ENCODE measurements around the gene CIB4.

Gene CIB4

DNA sequence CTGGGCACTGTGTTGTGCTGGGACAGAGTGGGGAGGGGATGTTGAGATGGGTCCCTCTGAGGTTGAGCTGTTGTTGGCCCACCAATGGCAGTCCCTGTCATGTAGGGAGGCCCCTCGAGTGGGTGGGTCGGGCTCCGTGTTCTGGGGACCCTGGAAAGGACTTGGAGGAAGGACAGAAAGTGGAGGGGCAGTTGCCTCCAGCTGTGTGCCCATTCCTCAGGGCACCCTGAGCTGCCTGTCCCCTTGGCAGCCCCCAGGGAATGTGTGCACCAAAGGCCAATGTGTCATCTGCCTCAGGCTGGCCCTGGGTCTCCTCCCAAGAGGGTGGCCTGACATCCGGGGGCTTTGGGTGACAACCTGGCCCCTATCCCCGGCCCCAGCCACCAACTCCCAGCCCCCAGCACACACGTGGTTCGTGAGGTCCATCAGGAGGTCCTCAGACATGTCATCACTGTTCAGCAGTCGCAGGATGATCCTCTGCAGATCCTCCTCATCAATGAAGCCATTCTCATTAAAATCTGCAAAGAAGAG, 57.7 kb downstream of the CIB4 start:
- H3K36me3 ChIP-seq = no peaks in the 10 kb centered on the region
- no peaks in the 10 kb centered on the region for H3K27me3 ChIP-seq
- no peak for TF ChIP-seq Cebpa-rat (IDR thresholded peaks at IDR 0.05)
- peak overlapping the region in 3 of 11 experiments; percentile 2 to 46 (median 45); a peak in 5 of 22 replicates for H3K27ac ChIP-seq
- peaks cover 0 to 2% (median 0%) of the 10 kb centered on the region in 11 experiments; a peak in 2 of 22 replicates for H3K9me3 ChIP-seq (replicated peaks in 1 of 11)
- H3K4me1 ChIP-seq = peaks cover 6 to 26% (median 19%) of the 10 kb centered on the region in 10 experiments; a peak in 18 of 20 replicates
- peak overlapping the region in 5 of 11 experiments; percentile 52 to 78 (median 64); a peak in 4 of 22 replicates for H3K4me2 ChIP-seq
- peaks cover 0 to 8% (median 0%) of the 10 kb centered on the region in 11 experiments; a peak in 1 of 22 replicates for H4K20me1 ChIP-seq
- no peak overlapping the region for H3K9ac ChIP-seq
- no peak overlapping the region for H3K4me3 ChIP-seq

DNA sequence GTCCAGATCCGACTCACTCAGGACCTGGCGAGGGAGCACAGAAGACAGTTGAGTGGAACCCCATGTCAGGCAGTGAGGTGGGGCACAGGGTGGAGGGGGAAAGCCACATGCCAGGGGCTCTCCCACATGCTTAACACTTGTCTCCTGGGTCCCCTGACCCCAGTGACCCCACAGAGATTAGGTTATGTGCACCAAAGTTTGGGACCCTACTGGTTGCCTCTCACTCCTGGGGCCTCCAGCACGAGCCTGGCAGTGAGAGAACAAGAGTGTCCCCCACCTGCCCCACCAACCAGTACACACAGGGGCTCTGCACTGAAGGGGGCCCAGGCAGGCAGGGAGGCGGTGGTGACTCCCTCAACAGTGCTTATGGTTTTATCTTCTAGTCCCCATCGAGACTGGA, 58.3 kb downstream of the CIB4 start:
- Histone ChIP-seq H3K4me3 (no peak overlapping the region), H3K9ac (no peak overlapping the region), H3K4me2 (no peak overlapping the region), H3K27me3 (no peaks in the 10 kb centered on the region), H3K27ac (peak overlapping the region in 1 of 11 experiments; percentile 45; a peak in 1 of 22 replicates), H3K9me3 (replicated peaks in 1 of 11) (no peaks in the 10 kb centered on the region), H4K20me1 (peaks cover 0 to 8% (median 0%) of the 10 kb centered on the region in 11 experiments; a peak in 1 of 22 replicates), H3K36me3 (no peaks in the 10 kb centered on the region), H3K4me1 (peaks cover 6 to 26% (median 19%) of the 10 kb centered on the region in 10 experiments; a peak in 18 of 20 replicates)
- no peak for TF ChIP-seq Cebpa-rat (IDR thresholded peaks at IDR 0.05)

- Histone ChIP-seq H3K9me3 (replicated peaks in 1 of 11) (no peaks in the 10 kb centered on the region), H3K4me1 (peaks cover 6 to 29% (median 23%) of the 10 kb centered on the region in 10 experiments; a peak in 18 of 20 replicates), H3K27ac (no peak overlapping the region), H3K4me2 (no peak overlapping the region), H3K36me3 (no peaks in the 10 kb centered on the region), H4K20me1 (peaks cover 0 to 11% (median 0%) of the 10 kb centered on the region in 11 experiments; a peak in 1 of 22 replicates), H3K27me3 (no peaks in the 10 kb centered on the region), H3K9ac (no peak overlapping the region), H3K4me3 (no peak overlapping the region)
- TF ChIP-seq Cebpa-rat (IDR thresholded peaks at IDR 0.05) = no peak
These were observed 58.9 kb downstream of the CIB4 start for GRCh38 chr2:26581991-26582842.

DNA sequence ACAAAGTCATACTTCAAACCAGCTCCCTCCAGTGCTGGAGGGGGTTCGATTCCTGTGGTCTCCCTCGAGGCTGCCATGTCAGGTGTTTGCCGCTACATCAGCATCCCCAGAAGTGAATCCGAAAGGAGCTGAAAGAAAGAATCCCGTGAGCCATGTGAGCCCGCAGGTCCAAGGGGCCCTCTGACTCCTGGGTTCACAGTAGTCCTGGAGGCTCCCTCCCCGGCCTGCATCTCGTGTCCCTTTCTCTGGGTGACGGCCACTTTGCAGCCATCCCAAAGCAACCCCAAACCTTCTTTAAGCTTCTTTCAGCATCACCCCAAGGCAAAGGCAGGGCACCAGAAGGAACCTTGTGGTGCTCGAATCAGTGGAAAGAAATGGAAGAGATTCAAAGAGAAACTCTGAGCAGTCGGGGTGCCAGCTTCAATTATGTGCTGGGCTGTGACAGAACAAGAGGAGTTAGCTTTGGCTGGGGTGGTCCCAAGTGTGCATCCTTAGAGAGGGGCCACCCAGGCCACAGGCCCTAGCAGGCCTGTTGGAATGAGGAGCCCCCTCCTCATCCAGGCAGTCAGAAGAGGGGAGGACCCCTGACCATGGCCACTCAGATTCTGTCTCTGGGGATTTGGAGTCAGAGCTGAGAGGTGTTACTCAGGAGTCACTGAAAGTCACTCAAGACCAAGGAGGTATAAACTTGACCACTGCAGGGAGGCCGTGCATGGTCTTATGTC, 59.7 kb downstream of the CIB4 start:
- H4K20me1 ChIP-seq = peaks cover 0 to 11% (median 0%) of the 10 kb centered on the region in 11 experiments; a peak in 2 of 22 replicates
- no peaks in the 10 kb centered on the region for H3K27me3 ChIP-seq
- H3K36me3 ChIP-seq = no peaks in the 10 kb centered on the region
- TF ChIP-seq Cebpa-rat (IDR thresholded peaks at IDR 0.05) = no peak
- H3K27ac ChIP-seq = no peak overlapping the region
- peaks cover 6 to 37% (median 31%) of the 10 kb centered on the region in 10 experiments; a peak in 18 of 20 replicates for H3K4me1 ChIP-seq
- no peak overlapping the region for H3K4me2 ChIP-seq
- H3K4me3 ChIP-seq = no peak overlapping the region
- no peak overlapping the region for H3K9ac ChIP-seq
- H3K9me3 ChIP-seq (replicated peaks in 1 of 11) = no peaks in the 10 kb centered on the region

DNA sequence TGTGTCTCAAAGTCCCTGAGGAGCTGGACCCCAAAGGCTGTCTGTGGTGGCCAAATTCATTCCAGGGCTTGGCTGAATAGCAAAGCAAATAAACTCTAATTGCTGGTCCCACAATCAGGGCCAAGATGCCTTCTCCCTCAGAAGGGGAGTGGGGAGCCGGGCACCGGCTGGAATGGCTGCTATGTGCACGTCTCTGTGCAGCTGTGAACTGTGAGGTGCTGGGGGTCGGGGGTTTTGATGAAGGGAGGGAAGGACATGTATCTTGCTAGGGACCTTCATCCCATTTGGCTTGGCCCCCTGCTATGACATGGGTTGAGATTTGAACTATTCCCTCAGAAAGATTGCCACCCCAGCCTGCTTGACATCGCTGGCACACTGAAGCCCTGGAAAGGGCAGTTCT, 60.4 kb downstream of the CIB4 start:
- Histone ChIP-seq H3K4me2 (no peak overlapping the region), H3K4me1 (peaks cover 6 to 40% (median 34%) of the 10 kb centered on the region in 10 experiments; a peak in 18 of 20 replicates), H4K20me1 (peaks cover 0 to 11% (median 0%) of the 10 kb centered on the region in 11 experiments; a peak in 2 of 22 replicates), H3K27ac (no peak overlapping the region), H3K9ac (no peak overlapping the region), H3K27me3 (no peaks in the 10 kb centered on the region), H3K36me3 (no peaks in the 10 kb centered on the region), H3K9me3 (replicated peaks in 1 of 11) (no peaks in the 10 kb centered on the region), H3K4me3 (no peak overlapping the region)
- TF ChIP-seq Cebpa-rat (IDR thresholded peaks at IDR 0.05) = no peak

- Histone ChIP-seq H3K27ac (no peak overlapping the region), H3K9me3 (replicated peaks in 1 of 11) (no peaks in the 10 kb centered on the region), H3K9ac (no peak overlapping the region), H3K4me3 (no peak overlapping the region), H3K27me3 (no peaks in the 10 kb centered on the region), H3K4me1 (peaks cover 6 to 34% (median 30%) of the 10 kb centered on the region in 10 experiments; a peak in 18 of 20 replicates), H3K36me3 (no peaks in the 10 kb centered on the region), H3K4me2 (no peak overlapping the region), H4K20me1 (peaks cover 0 to 11% (median 0%) of the 10 kb centered on the region in 11 experiments; a peak in 2 of 22 replicates)
- no peak for TF ChIP-seq Cebpa-rat (IDR thresholded peaks at IDR 0.05)
These were observed 61.0 kb downstream of the CIB4 start for GRCh38 chr2:26580151-26580550.

GRCh38 chr2:26579723-26580040, 61.5 kb downstream of the CIB4 start:
- Histone ChIP-seq H3K27ac (no peak overlapping the region), H3K9ac (no peak overlapping the region), H3K4me1 (peaks cover 6 to 29% (median 25%) of the 10 kb centered on the region in 10 experiments; a peak in 18 of 20 replicates), H3K4me3 (no peak overlapping the region), H3K36me3 (no peaks in the 10 kb centered on the region), H3K4me2 (no peak overlapping the region), H4K20me1 (peaks cover 0 to 11% (median 0%) of the 10 kb centered on the region in 11 experiments; a peak in 2 of 22 replicates), H3K9me3 (replicated peaks in 1 of 11) (no peaks in the 10 kb centered on the region), H3K27me3 (no peaks in the 10 kb centered on the region)
- TF ChIP-seq Cebpa-rat (IDR thresholded peaks at IDR 0.05) = no peak

- Histone ChIP-seq H3K27me3 (no peaks in the 10 kb centered on the region), H3K27ac (no peak overlapping the region), H3K9ac (no peak overlapping the region), H3K36me3 (no peaks in the 10 kb centered on the region), H3K4me2 (no peak overlapping the region), H4K20me1 (peaks cover 0 to 11% (median 0%) of the 10 kb centered on the region in 11 experiments; a peak in 2 of 22 replicates), H3K4me3 (no peak overlapping the region), H3K4me1 (peaks cover 2 to 24% (median 20%) of the 10 kb centered on the region in 10 experiments; a peak in 18 of 20 replicates), H3K9me3 (replicated peaks in 1 of 11) (no peaks in the 10 kb centered on the region)
- no peak for TF ChIP-seq Cebpa-rat (IDR thresholded peaks at IDR 0.05)
These were observed 62.0 kb downstream of the CIB4 start for GRCh38 chr2:26579025-26579722.

Data from BLaER1 treated with 17β-estradiol and CSF1 and Interleukin-3, amounts not matched to agents 10 nM and 100 nM (cell line).